GM12878 (cell line): ENCODE data around the gene ARHGAP15. TPM values are rescaled to one million over a fixed set of nuclear protein-coding genes. Genes with fewer than 3 reads are reported as not detected.

ENCODE experiments used
- ATAC-seq: fragments of 200-7000 bp; cut with Tn5 transposase; 3 replicates; pipeline ENCODE4 v1.9.1; 2020; ENCODE audit warnings: mild to moderate bottlenecking, moderate library complexity
- BruUV-seq: library from RNA; stranded (reverse); fragments of 400-500 nt; replicated peaks from 2 replicates; lab custom pipeline; 2021; lab: Mats Ljungman, UMichigan
- CTCF ChIA-PET: fragments of 300-600 bp; sonication (Branson Sonifier 250); formaldehyde crosslinking; extraction: SDS; loops from one replicate; lab custom pipeline; 2021; ENCODE audit warnings: inconsistent platforms; lab: Yijun Ruan, JAX
- POLR2A ChIA-PET: fragments of 350-600 bp; formaldehyde crosslinking; extraction: SDS; loops from one replicate; lab custom pipeline; 2021; ENCODE audit warnings: inconsistent platforms; lab: Charles Lee
- RAD21 ChIA-PET: fragments of 300-600 bp; sonication (Branson Sonifier 250); formaldehyde crosslinking; loops from one replicate; lab custom pipeline; 2023; ENCODE audit warnings: antibody characterized with exemption; ENCODE audit not compliant: unreplicated experiment; lab: Charles Lee
- SMC1A ChIA-PET: fragments of 300-600 bp; sonication (Branson Sonifier 250); formaldehyde crosslinking; loops from one replicate; lab custom pipeline; 2023; ENCODE audit not compliant: unreplicated experiment, uncharacterized antibody; lab: Charles Lee
- DNase-seq: peaks from one replicate; pipeline ENCODE4 v3.0.0-alpha.2; 2011; ENCODE audit warnings: low read depth, low spot score
- FAIRE-seq: peaks from 3 replicates; lab custom pipeline; 2011; peaks lifted over from hg19 to GRCh38; lab: Jason Lieb, UNC
- H2AFZ ChIP-seq: 2 replicates; pipeline ENCODE4 v1.6.0; 2011; ENCODE audit warnings: low read depth, low read length, control low read depth; ENCODE audit not compliant: control insufficient read depth
- H3K27ac ChIP-seq: 2 replicates; pipeline ENCODE4 v1.5.1; 2011; ENCODE audit warnings: control low read depth; ENCODE audit not compliant: control insufficient read depth, insufficient read depth
- H3K27me3 ChIP-seq, 2 experiments: replicated peaks in 1 of 2; 2 replicates each; pipeline versions ENCODE4 v1.6.0 to v1.6.1; 2011; ENCODE audit warnings: low read length in 1 of 2; ENCODE audit not compliant: control insufficient read depth in 2 of 2, insufficient read depth in 2 of 2
- H3K36me3 ChIP-seq, 2 experiments: 2 replicates each; pipeline ENCODE4 v1.5.1; 2011; ENCODE audit warnings: low read length in 1 of 2; ENCODE audit not compliant: control insufficient read depth in 2 of 2, insufficient read depth in 2 of 2
- H3K4me1 ChIP-seq: 2 replicates; pipeline ENCODE4 v1.6.1; 2011; ENCODE audit warnings: mild to moderate bottlenecking, low read length, moderate library complexity, mixed read lengths; ENCODE audit not compliant: control insufficient read depth, insufficient read depth
- H3K4me2 ChIP-seq: 2 replicates; pipeline ENCODE4 v1.6.0; 2011; ENCODE audit warnings: control low read depth; ENCODE audit not compliant: control insufficient read depth, insufficient read depth
- H3K4me3 ChIP-seq: fragments of 200-600 bp; sonication (generic); 2 replicates; pipeline ENCODE4 v1.5.1; 2016
- H3K79me2 ChIP-seq: 2 replicates; pipeline ENCODE4 v1.6.0; 2011; ENCODE audit warnings: low read length; ENCODE audit not compliant: control insufficient read depth, insufficient read depth
- H3K9ac ChIP-seq: 2 replicates; pipeline ENCODE4 v1.8.0; 2011; ENCODE audit warnings: low read length, control low read depth, mixed read lengths; ENCODE audit not compliant: control insufficient read depth, insufficient read depth
- H3K9me3 ChIP-seq: replicated peaks from 3 replicates; pipeline ENCODE4 v1.5.1; 2011; ENCODE audit warnings: mild to moderate bottlenecking, low read length; ENCODE audit not compliant: control insufficient read depth, insufficient read depth
- H4K20me1 ChIP-seq: 2 replicates; pipeline ENCODE4 v1.6.0; 2011; ENCODE audit not compliant: control insufficient read depth, insufficient read depth
- ASH2L ChIP-seq: fragments of 300-600, 200-600 bp; sonication (generic); IDR thresholded peaks from 2 replicates; pipeline ENCODE4 v1.6.1; 2017; ENCODE audit warnings: low read depth, mild to moderate bottlenecking, borderline replicate concordance
- IKZF2 ChIP-seq, 2 experiments: fragments of 450-650 bp; IDR thresholded peaks; 2 replicates each; pipeline ENCODE4 v1.6.1; 2017; ENCODE audit warnings: mild to moderate bottlenecking in 2 of 2, moderate library complexity in 2 of 2
- PML ChIP-seq: IDR thresholded peaks from 2 replicates; pipeline ENCODE4 v1.6.1; 2012; ENCODE audit warnings: low read length, inconsistent platforms
- SIN3A ChIP-seq: IDR thresholded peaks from 2 replicates; pipeline ENCODE4 v1.6.1; 2012; ENCODE audit warnings: low read depth, low read length, improper control_type of control experiment
- SMAD1 ChIP-seq: fragments of 450-650 bp; IDR thresholded peaks from 2 replicates; pipeline ENCODE4 v1.6.1; 2018; ENCODE audit warnings: mild to moderate bottlenecking, low read depth; ENCODE audit not compliant: partially characterized antibody
- ZNF592 ChIP-seq: fragments of 450-650 bp; IDR thresholded peaks from 2 replicates; pipeline ENCODE4 v1.6.1; 2017; ENCODE audit warnings: mild to moderate bottlenecking, moderate library complexity
- whole genome bisulfite sequencing: methylation state at CpG from one replicate; pipeline ENCODE4 v1.1.6; 2016; ENCODE audit warnings: low lambda C conversion rate; ENCODE audit not compliant: insufficient replicate concordance, insufficient coverage; ENCODE audit errors: missing lambda C conversion rate; 5-methylcytosine and 5-hydroxymethylcytosine counted together
- in situ Hi-C: fragments of 300-500 bp; cut with MboI; formaldehyde crosslinking; loops from 9 replicates; pipeline ENCODE4 v1.14.3; 2018; ENCODE audit warnings: mixed read lengths
- intact Hi-C: fragments of 100-400 bp; cut with micrococcal nuclease; formaldehyde crosslinking; loops from one replicate; pipeline ENCODE4 v1.14.2; 2022; ENCODE audit not compliant: unreplicated experiment
- polyA plus RNA-seq, 11 experiments: library from polyadenylated mRNA; depleted of rRNA in 4 of 11; unstranded in 6 of 11; stranded (reverse) in 5 of 11; fragments of >200 nt; fragmentation: Nextera tagmentation in 4 of 11; fragmentation: Illumina TruSeq in 1 of 11; extraction: Ambion mirVana in 4 of 11; extraction: Trizol in 1 of 11; gene quantifications; 1 replicate in 1 of 11; 2 replicates in 10 of 11; pipeline versions ENCODE4 v1.2.1 to v1.2.3, GENCODE V29; 2011 to 2016; ENCODE audit warnings: inconsistent platforms in 2 of 11, missing spikeins in 2 of 11, low read depth in 1 of 11
- total RNA-seq, 4 experiments: library from RNA; depleted of rRNA in 3 of 4; stranded (reverse); fragments of >200 nt in 3 of 4; fragmentation: Illumina TruSeq in 1 of 4; extraction: Trizol in 1 of 4; gene quantifications; 2 replicates each; pipeline versions ENCODE4 v1.2.1 to v1.2.3, GENCODE V29; 2013 to 2021

ARHGAP15 gene
- total and polyA plus RNA-seq, 10 of the 15 experiments (the other 5 are each of a cell fraction or from before 2014, with no cell fraction given), result 38.0 to 92.6 (median 66.7) TPM

GRCh38 chr2:143334837-143335236, 205.6 kb downstream of the ARHGAP15 start:
- 82% methylated on average over 4 of the region's 4 CpGs for WGBS
- no peaks in the 10 kb centered on the region for H3K36me3 ChIP-seq
- POLR2A ChIA-PET, result no interaction called here
- CTCF ChIA-PET, result interaction anchor here (1.1 kb wide), 1 partner anchor 13 kb away, joined by 3 read pairs; no protein-coding TSS in a partner anchor
- in situ Hi-C loops, result no loop called here
- H3K4me2 ChIP-seq, result no peak overlapping the region
- no peaks in the 10 kb centered on the region for H3K27me3 ChIP-seq
- no peak overlapping the region for H3K9ac ChIP-seq
- no peak overlapping the region for H3K4me3 ChIP-seq
- H3K9me3 ChIP-seq, result no peaks in the 10 kb centered on the region
- SMC1A ChIA-PET, result interaction anchor here (1.2 kb wide), 1 partner anchor 10 kb away, joined by 3 read pairs; no protein-coding TSS in a partner anchor
- H2AFZ ChIP-seq, result no peak overlapping the region
- no peak for TF ChIP-seq ZNF592
- TF ChIP-seq SMAD1, result no peak
- TF ChIP-seq ASH2L, result no peak
- no peak for TF ChIP-seq IKZF2 (IDR thresholded peaks at IDR 0.05)
- no peak for TF ChIP-seq SIN3A
- no peak for TF ChIP-seq PML
- TF ChIP-seq, all 136 proteins: peak for 0
- H3K27ac ChIP-seq, result no peak overlapping the region
- H4K20me1 ChIP-seq, result no peaks in the 10 kb centered on the region
- FAIRE-seq (no peak), ATAC-seq (no peak), DNase-seq (no peak)
- intact Hi-C loops, result no loop called here
- no peaks in the 10 kb centered on the region for H3K4me1 ChIP-seq
- BruUV-seq, result no TSS peak
- H3K79me2 ChIP-seq, result no peaks in the 10 kb centered on the region
- RAD21 ChIA-PET, result no interaction called here
